Transverse colon (tissue), 4 donors: ENCODE measurements around the gene CSTB.

ENCODE experiments used
- POLR2A ChIP-seq: fragments of 450-650 bp; IDR thresholded peaks from one replicate; pipeline ENCODE4 v1.6.1; 2016; ENCODE audit warnings: antibody characterized with exemption, mild to moderate bottlenecking, moderate library complexity
- POLR2AphosphoS5 ChIP-seq, 3 donors: sonication (generic); formaldehyde crosslinking; IDR thresholded peaks; one replicate each; pipeline ENCODE4 v1.6.1; 2016; ENCODE audit warnings: antibody characterized with exemption in 3 of 3
- TF ChIP-seq, protein P1 (sequence below), 5 experiments: fragments of 200-600 bp in 3 of 5; fragments of 450-650 bp in 2 of 5; sonication (generic) in 3 of 5; IDR thresholded peaks; 1 replicate in 2 of 5; 2 replicates in 3 of 5; pipeline ENCODE4 v1.5.1; 2016 to 2017; ENCODE audit warnings: antibody characterized with exemption in 5 of 5, inconsistent platforms in 3 of 5, mild to moderate bottlenecking in 2 of 5, moderate library complexity in 1 of 5

DNA sequence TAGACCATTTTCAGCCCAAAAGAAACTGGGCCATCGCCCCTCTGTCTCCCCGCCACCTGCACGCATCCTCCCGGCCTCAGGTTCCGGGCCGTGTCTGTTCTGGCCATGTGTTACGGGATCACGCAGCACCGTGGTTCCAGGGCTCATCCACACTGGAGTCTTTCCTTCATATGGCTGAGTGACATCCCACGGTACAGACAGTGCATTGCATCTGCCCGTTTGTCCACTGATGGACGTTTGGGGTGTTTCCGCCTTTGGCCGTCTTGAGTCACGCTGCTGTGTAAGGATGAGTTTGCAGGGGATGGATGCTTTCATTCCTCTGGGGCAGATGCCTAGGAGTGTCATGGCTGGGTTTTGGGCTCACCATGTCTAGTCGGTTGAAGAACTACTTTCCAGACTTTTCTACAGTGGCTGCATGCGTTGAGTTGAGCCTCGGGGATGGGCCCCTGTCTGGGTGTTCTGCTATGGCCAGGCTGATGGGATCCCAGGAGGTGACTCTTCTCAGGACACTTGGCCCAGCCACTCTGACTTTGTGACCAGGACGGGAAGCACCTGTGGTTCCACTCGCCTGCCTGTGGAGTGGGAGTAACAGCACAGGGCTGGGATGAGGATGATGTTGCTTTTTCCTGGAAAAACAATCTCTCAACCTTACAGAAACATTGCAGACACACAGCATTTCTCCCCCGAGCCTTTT lies 30.1 kb upstream of the CSTB start:
- no peak for TF ChIP-seq POLR2AphosphoS5 (IDR thresholded peaks at IDR 0.05)
- no peak for TF ChIP-seq POLR2A
- TF ChIP-seq, protein P1, sequence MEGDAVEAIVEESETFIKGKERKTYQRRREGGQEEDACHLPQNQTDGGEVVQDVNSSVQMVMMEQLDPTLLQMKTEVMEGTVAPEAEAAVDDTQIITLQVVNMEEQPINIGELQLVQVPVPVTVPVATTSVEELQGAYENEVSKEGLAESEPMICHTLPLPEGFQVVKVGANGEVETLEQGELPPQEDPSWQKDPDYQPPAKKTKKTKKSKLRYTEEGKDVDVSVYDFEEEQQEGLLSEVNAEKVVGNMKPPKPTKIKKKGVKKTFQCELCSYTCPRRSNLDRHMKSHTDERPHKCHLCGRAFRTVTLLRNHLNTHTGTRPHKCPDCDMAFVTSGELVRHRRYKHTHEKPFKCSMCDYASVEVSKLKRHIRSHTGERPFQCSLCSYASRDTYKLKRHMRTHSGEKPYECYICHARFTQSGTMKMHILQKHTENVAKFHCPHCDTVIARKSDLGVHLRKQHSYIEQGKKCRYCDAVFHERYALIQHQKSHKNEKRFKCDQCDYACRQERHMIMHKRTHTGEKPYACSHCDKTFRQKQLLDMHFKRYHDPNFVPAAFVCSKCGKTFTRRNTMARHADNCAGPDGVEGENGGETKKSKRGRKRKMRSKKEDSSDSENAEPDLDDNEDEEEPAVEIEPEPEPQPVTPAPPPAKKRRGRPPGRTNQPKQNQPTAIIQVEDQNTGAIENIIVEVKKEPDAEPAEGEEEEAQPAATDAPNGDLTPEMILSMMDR (IDR thresholded peaks at IDR 0.05), result no peak
